ENCODE measurements around the gene ENKD1.

Gene ENKD1

GRCh38 chr16:67662653-67663010, 3.9 kb downstream of the ENKD1 start:
- DNase-seq: no peak

- no peak for DNase-seq
Measured at GRCh38 chr16:67661886-67662652, 4.5 kb downstream of the ENKD1 start.

GRCh38 chr16:67661101-67661761, 5.3 kb downstream of the ENKD1 start:
- peak; percentile 86 for DNase-seq

- DNase-seq: peak; percentile 98
Measured at GRCh38 chr16:67660564-67661028, 6.0 kb downstream of the ENKD1 start, which contains the start of gene PARD6A. Gene PARD6A, plus strand, starts transcription at chr16:67660960. Its CDS starts 79 bp downstream, at chr16:67661039.

- DNase-seq: peak; percentile 98
Measured at GRCh38 chr16:67659675-67660563, 6.6 kb downstream of the ENKD1 start, which contains the start of gene ACD. Gene ACD, minus strand, starts transcription at chr16:67660260. Its CDS starts 40 bp downstream, at chr16:67660220.

- no peak for DNase-seq
Measured at GRCh38 chr16:67658849-67659674, 7.5 kb downstream of the ENKD1 start.

- DNase-seq: no peak
Measured at GRCh38 chr16:67657751-67658518, 8.6 kb downstream of the ENKD1 start.

GRCh38 chr16:67657017-67657608, 9.4 kb downstream of the ENKD1 start:
- no peak for DNase-seq

- DNase-seq: no peak
Measured at GRCh38 chr16:67656344-67657016, 10.1 kb downstream of the ENKD1 start.

- no peak for DNase-seq
Measured at GRCh38 chr16:67655363-67655762, 11.2 kb downstream of the ENKD1 start.

GRCh38 chr16:67654403-67654911, 12.1 kb downstream of the ENKD1 start:
- DNase-seq: no peak

- no peak for DNase-seq
Measured at GRCh38 chr16:67653789-67654402, 12.7 kb downstream of the ENKD1 start.

GRCh38 chr16:67653128-67653788, 13.3 kb downstream of the ENKD1 start:
- DNase-seq: no peak

GRCh38 chr16:67652578-67653127, 13.9 kb downstream of the ENKD1 start:
- DNase-seq: no peak

- DNase-seq: no peak
Measured at GRCh38 chr16:67651847-67652246, 14.7 kb downstream of the ENKD1 start.

GRCh38 chr16:67651039-67651438, 15.5 kb downstream of the ENKD1 start:
- DNase-seq: no peak

GRCh38 chr16:67650023-67650422, 16.5 kb downstream of the ENKD1 start:
- no peak for DNase-seq

GRCh38 chr16:67649494-67649931, 17.0 kb downstream of the ENKD1 start:
- peak; percentile 71 for DNase-seq
